Liver (tissue), 9 donors: ENCODE results near the gene TIMM22. TPM values are rescaled to one million over a fixed set of nuclear protein-coding genes. Genes with fewer than 3 reads are reported as not detected.

Experiments used
- DNase-seq: peaks from one replicate; pipeline ENCODE4 v3.0.0-alpha.2; 2017; ENCODE audit warnings: low spot score
- H3K27ac ChIP-seq, 2 donors: one replicate each; pipeline ENCODE4 v1.7.0; 2013; ENCODE audit warnings: inconsistent platforms in 2 of 2, low read length in 2 of 2, control low read depth in 1 of 2, low read depth in 1 of 2, mild to moderate bottlenecking in 1 of 2
- H3K27me3 ChIP-seq, 4 donors: one replicate each; pipeline versions ENCODE4 v1.6.1 to v1.7.0; 2013; ENCODE audit warnings: low read length in 3 of 4, inconsistent platforms in 1 of 4, mild to moderate bottlenecking in 1 of 4, moderate library complexity in 1 of 4; ENCODE audit not compliant: control insufficient read depth in 4 of 4, insufficient read depth in 4 of 4
- H3K36me3 ChIP-seq, 4 donors: one replicate each; pipeline versions ENCODE4 v1.6.1 to v1.7.0; 2013; ENCODE audit warnings: low read length in 3 of 4, mild to moderate bottlenecking in 3 of 4, low read depth in 1 of 4, moderate library complexity in 1 of 4; ENCODE audit not compliant: control insufficient read depth in 4 of 4, insufficient read depth in 3 of 4
- H3K4me1 ChIP-seq, 4 donors: one replicate each; pipeline versions ENCODE4 v1.6.1 to v1.7.0; 2013; ENCODE audit warnings: low read length in 3 of 4, mild to moderate bottlenecking in 3 of 4, moderate library complexity in 1 of 4; ENCODE audit not compliant: control insufficient read depth in 4 of 4, insufficient read depth in 4 of 4
- H3K4me3 ChIP-seq, 3 donors: one replicate each; pipeline versions ENCODE4 v1.6.1 to v1.7.0; 2013; ENCODE audit warnings: low read length in 3 of 3, control low read depth in 1 of 3, low read depth in 1 of 3, mild to moderate bottlenecking in 1 of 3
- H3K9ac ChIP-seq, 2 donors: one replicate each; pipeline ENCODE4 v1.7.0; 2013; ENCODE audit warnings: low read length in 2 of 2, mild to moderate bottlenecking in 2 of 2, moderate library complexity in 2 of 2, control low read depth in 1 of 2, low read depth in 1 of 2
- H3K9me3 ChIP-seq, 4 donors: one replicate each; pipeline versions ENCODE4 v1.6.1 to v1.7.0; 2013; ENCODE audit warnings: low read length in 3 of 4; ENCODE audit not compliant: control insufficient read depth in 4 of 4
- CTCF ChIP-seq: fragments of 150-350 bp; IDR thresholded peaks from 2 replicates; pipeline ENCODE4 v1.5.1; 2017; ENCODE audit warnings: improper control_type of control experiment, low read depth, low read length; ENCODE audit not compliant: missing input control
- EGR1 ChIP-seq, 2 donors: IDR thresholded peaks; 2 replicates each; pipeline ENCODE4 v1.6.1; 2016 to 2018; ENCODE audit warnings: antibody characterized with exemption in 2 of 2, low read depth in 2 of 2
- FOXA1 ChIP-seq: IDR thresholded peaks from 2 replicates; pipeline ENCODE4 v1.6.1; 2016; ENCODE audit warnings: antibody characterized with exemption
- FOXA2 ChIP-seq: IDR thresholded peaks from 2 replicates; pipeline ENCODE4 v1.6.1; 2016; ENCODE audit warnings: antibody characterized with exemption
- GABPA ChIP-seq, 2 donors: IDR thresholded peaks in 1 of 2; conservative IDR thresholded peaks in 1 of 2; 2 replicates each; pipeline ENCODE4 v1.6.1; 2016; ENCODE audit warnings: antibody characterized with exemption in 2 of 2, mild to moderate bottlenecking in 1 of 2, moderate library complexity in 1 of 2
- HNF4A ChIP-seq, 2 donors: conservative IDR thresholded peaks; 2 replicates each; pipeline ENCODE4 v1.6.1; 2016; ENCODE audit warnings: antibody characterized with exemption in 2 of 2, mild to moderate bottlenecking in 2 of 2
- HNF4G ChIP-seq: IDR thresholded peaks from 2 replicates; pipeline ENCODE4 v1.6.1; 2016; ENCODE audit warnings: antibody characterized with exemption
- JUND ChIP-seq, 2 donors: IDR thresholded peaks; 2 replicates each; pipeline ENCODE4 v1.6.1; 2016; ENCODE audit warnings: antibody characterized with exemption in 2 of 2
- MAX ChIP-seq: IDR thresholded peaks from 2 replicates; pipeline ENCODE4 v1.6.1; 2016; ENCODE audit warnings: antibody characterized with exemption
- NR2F2 ChIP-seq: IDR thresholded peaks from 2 replicates; pipeline ENCODE4 v1.6.1; 2016; ENCODE audit warnings: antibody characterized with exemption
- RAD21 ChIP-seq, 2 donors: IDR thresholded peaks; 2 replicates each; pipeline ENCODE4 v1.6.1; 2016; ENCODE audit warnings: antibody characterized with exemption in 2 of 2, mild to moderate bottlenecking in 2 of 2
- REST ChIP-seq: IDR thresholded peaks from 2 replicates; pipeline ENCODE4 v1.6.1; 2016; ENCODE audit warnings: antibody characterized with exemption, mild to moderate bottlenecking
- RXRA ChIP-seq, 2 donors: IDR thresholded peaks; 2 replicates each; pipeline ENCODE4 v1.6.1; 2017 to 2018; ENCODE audit warnings: antibody characterized with exemption in 2 of 2, mild to moderate bottlenecking in 1 of 2
- SP1 ChIP-seq: IDR thresholded peaks from 2 replicates; pipeline ENCODE4 v1.6.1; 2018; ENCODE audit warnings: antibody characterized with exemption, mild to moderate bottlenecking
- TAF1 ChIP-seq: conservative IDR thresholded peaks from 2 replicates; pipeline ENCODE4 v1.6.1; 2016; ENCODE audit warnings: antibody characterized with exemption, mild to moderate bottlenecking
- YY1 ChIP-seq: IDR thresholded peaks from 2 replicates; pipeline ENCODE4 v1.6.1; 2016; ENCODE audit warnings: antibody characterized with exemption, mild to moderate bottlenecking
- WGBS: extraction: QIAGEN DNeasy Blood & Tissue Kit; methylation state at CpG from one replicate; pipeline ENCODE4 v1.1.7; 2013; 5-methylcytosine and 5-hydroxymethylcytosine counted together
- polyA plus RNA-seq, 2 donors: library from polyadenylated mRNA; stranded (reverse) in 1 of 2; unstranded in 1 of 2; fragments of 200-250 nt in 1 of 2; fragments of >200 nt in 1 of 2; fragmentation: Nextera tagmentation in 1 of 2; extraction: Ambion mirVana in 1 of 2; gene quantifications; one replicate each; pipeline versions ENCODE4 v1.2.1 to v1.2.3, GENCODE V29; 2013 to 2015
- total RNA-seq, 2 donors: library from RNA; depleted of rRNA; stranded (reverse); fragments of >200 nt; gene quantifications; one replicate each; pipeline ENCODE4 v1.2.3, GENCODE V29; 2014
- donor health status: healthy.
- donor health status: healthy.
- donor health status: healthy.
- donor health status: healthy.
- donor health status: healthy.

Gene TIMM22
- total and polyA plus RNA-seq, 4 donors, result 4.4 to 5.0 (median 4.6) TPM

- DNase-seq, result peak; percentile 56
- Histone ChIP-seq H3K9ac (peak overlapping the region in 1 of 2 donors; percentile 36), H3K36me3 (no peaks in the 10 kb centered on the region), H3K4me3 (peak overlapping the region; percentile 20 to 79 (median 29)), H3K4me1 (peaks cover 0 to 23% (median 15%) of the 10 kb centered on the region in 4 donors), H3K27ac (peak overlapping the region; percentile 62 to 66), H3K9me3 (no peaks in the 10 kb centered on the region), H3K27me3 (no peaks in the 10 kb centered on the region)
- 33% methylated on average over 43 of the region's 43 CpGs for WGBS
- TF ChIP-seq SP1 (no peak), RAD21 (IDR thresholded peaks at IDR 0.05) (peak; percentile 95 to 96), CTCF (peak; percentile 87), RXRA (IDR thresholded peaks at IDR 0.05) (peak in 1 of 2 donors; percentile 12), EGR1 (IDR thresholded peaks at IDR 0.05; ENCODE audit: low read depth in 2 of 2) (no peak), FOXA1 (no peak), NR2F2 (no peak), TAF1 (no peak)
Measured at GRCh38 chr17:980406-981291, 16.3 kb upstream of the TIMM22 start.

GRCh38 chr17:981292-981658, 15.7 kb upstream of the TIMM22 start:
- no peak for DNase-seq
- H3K9ac ChIP-seq, result no peak overlapping the region
- TF ChIP-seq YY1 (no peak), GABPA (IDR thresholded peaks at IDR 0.05 in 1 of 2, conservative IDR thresholded peaks at IDR 0.05 in 1 of 2) (no peak), HNF4A (conservative IDR thresholded peaks at IDR 0.05) (no peak), FOXA2 (no peak), MAX (no peak), RXRA (IDR thresholded peaks at IDR 0.05) (no peak), CTCF (no peak), HNF4G (no peak), JUND (IDR thresholded peaks at IDR 0.05) (no peak), REST (no peak), TAF1 (no peak), EGR1 (IDR thresholded peaks at IDR 0.05; ENCODE audit: low read depth in 2 of 2) (no peak), NR2F2 (no peak)
- H3K27me3 ChIP-seq, result no peaks in the 10 kb centered on the region
- H3K4me3 ChIP-seq, result no peak overlapping the region
- WGBS, result 35% methylated on average over 10 of the region's 10 CpGs
- H3K4me1 ChIP-seq, result peaks cover 0 to 23% (median 15%) of the 10 kb centered on the region in 4 donors
- H3K9me3 ChIP-seq, result no peaks in the 10 kb centered on the region
- H3K27ac ChIP-seq, result peak overlapping the region in 1 of 2 donors; percentile 28
- no peaks in the 10 kb centered on the region for H3K36me3 ChIP-seq
